Smooth muscle cell (in vitro differentiated cells): ENCODE measurements around the gene MMP24OS. TPM values are rescaled to one million over a fixed set of nuclear protein-coding genes. Genes with fewer than 3 reads are reported as not detected.
A peak's percentile ranks its signal among the peaks of the same experiment; 100 is the strongest.
"Not testable (repeated sequence)": the region's sequence is repeated elsewhere in the genome, so short reads cannot be mapped to it uniquely, and the experiment has no call there.

Experiments used
- DNase-seq: peaks from one replicate; lab custom pipeline; 2025; ENCODE audit not compliant: unreplicated experiment; lab: John Stamatoyannopoulos, UW
- H2AFZ ChIP-seq: fragments of 200-600 bp; sonication (generic); 2 replicates; pipeline ENCODE4 v1.6.0; 2016; ENCODE audit warnings: antibody characterized with exemption, low read depth, mild to moderate bottlenecking
- H3F3A ChIP-seq: fragments of 200-600 bp; sonication (generic); 2 replicates; pipeline ENCODE4 v1.6.0; 2017; ENCODE audit warnings: antibody characterized with exemption, low read depth
- H3K27ac ChIP-seq: fragments of 200-600 bp; sonication (generic); 2 replicates; pipeline ENCODE4 v1.5.1; 2016; ENCODE audit warnings: low read depth, mild to moderate bottlenecking
- H3K27me3 ChIP-seq: fragments of 200-600 bp; sonication (generic); 2 replicates; pipeline ENCODE4 v1.6.1; 2016; ENCODE audit warnings: low read depth, mild to moderate bottlenecking
- H3K36me3 ChIP-seq: fragments of 200-600 bp; sonication (generic); 2 replicates; pipeline ENCODE4 v1.5.1; 2016; ENCODE audit warnings: low read depth
- H3K4me1 ChIP-seq: fragments of 200-600 bp; sonication (generic); 2 replicates; pipeline ENCODE4 v1.5.1; 2016; ENCODE audit warnings: low read depth
- H3K4me2 ChIP-seq: fragments of 200-600 bp; sonication (generic); 2 replicates; pipeline ENCODE4 v1.6.0; 2016; ENCODE audit warnings: mild to moderate bottlenecking
- H3K4me3 ChIP-seq: fragments of 200-600 bp; sonication (generic); 2 replicates; pipeline ENCODE4 v1.5.1; 2016; ENCODE audit warnings: mild to moderate bottlenecking
- H3K79me2 ChIP-seq: fragments of 200-600 bp; sonication (generic); 2 replicates; pipeline ENCODE4 v1.6.0; 2016; ENCODE audit warnings: low read depth, mild to moderate bottlenecking
- H3K9ac ChIP-seq: fragments of 200-600 bp; sonication (generic); 2 replicates; pipeline ENCODE4 v1.6.0; 2016; ENCODE audit warnings: low read depth
- H3K9me3 ChIP-seq: fragments of 200-600 bp; sonication (generic); replicated peaks from 2 replicates; pipeline ENCODE4 v1.5.1; 2016; ENCODE audit warnings: low read depth
- H4K20me1 ChIP-seq: fragments of 200-600 bp; sonication (generic); 2 replicates; pipeline ENCODE4 v1.6.0; 2016; ENCODE audit warnings: low read depth
- WGBS: methylation state at CpG from one replicate; pipeline ENCODE4 v1.1.7; 2016; ENCODE audit warnings: low lambda C conversion rate; 5-methylcytosine and 5-hydroxymethylcytosine counted together
- polyA plus RNA-seq: library from polyadenylated mRNA; unstranded; fragments of >200 nt; fragmentation: Nextera tagmentation; extraction: Ambion mirVana; gene quantifications from 2 replicates; pipeline ENCODE4 v1.2.1, GENCODE V29; 2016
- total RNA-seq: library from RNA; depleted of rRNA; stranded (reverse); fragments of >200 nt; gene quantifications from 2 replicates; pipeline ENCODE4 v1.2.3, GENCODE V29; 2014
- TF ChIP-seq, protein P1 (sequence below): fragments of 200-600 bp; sonication (generic); IDR thresholded peaks from 2 replicates; pipeline ENCODE4 v1.5.1; 2017; ENCODE audit warnings: borderline replicate concordance, mild to moderate bottlenecking, antibody characterized with exemption; ENCODE audit not compliant: insufficient read depth, poor library complexity, severe bottlenecking

The MMP24OS gene
- total and polyA plus RNA-seq, 2 experiments from 2014 or later: 14.3 to 44.7 TPM

- 93% methylated on average over 5 of the region's 5 CpGs for WGBS
- no peaks in the 10 kb centered on the region for H3K36me3 ChIP-seq
- no peak overlapping the region for H2AFZ ChIP-seq
- peak overlapping the region; percentile 95 for H3K27ac ChIP-seq
- no peak overlapping the region for H3K4me3 ChIP-seq
- peaks cover 5% of the 10 kb centered on the region for H3F3A ChIP-seq
- peaks cover 17% of the 10 kb centered on the region for H3K4me1 ChIP-seq
- H3K9me3 ChIP-seq: no peaks in the 10 kb centered on the region
- TF ChIP-seq, protein P1, sequence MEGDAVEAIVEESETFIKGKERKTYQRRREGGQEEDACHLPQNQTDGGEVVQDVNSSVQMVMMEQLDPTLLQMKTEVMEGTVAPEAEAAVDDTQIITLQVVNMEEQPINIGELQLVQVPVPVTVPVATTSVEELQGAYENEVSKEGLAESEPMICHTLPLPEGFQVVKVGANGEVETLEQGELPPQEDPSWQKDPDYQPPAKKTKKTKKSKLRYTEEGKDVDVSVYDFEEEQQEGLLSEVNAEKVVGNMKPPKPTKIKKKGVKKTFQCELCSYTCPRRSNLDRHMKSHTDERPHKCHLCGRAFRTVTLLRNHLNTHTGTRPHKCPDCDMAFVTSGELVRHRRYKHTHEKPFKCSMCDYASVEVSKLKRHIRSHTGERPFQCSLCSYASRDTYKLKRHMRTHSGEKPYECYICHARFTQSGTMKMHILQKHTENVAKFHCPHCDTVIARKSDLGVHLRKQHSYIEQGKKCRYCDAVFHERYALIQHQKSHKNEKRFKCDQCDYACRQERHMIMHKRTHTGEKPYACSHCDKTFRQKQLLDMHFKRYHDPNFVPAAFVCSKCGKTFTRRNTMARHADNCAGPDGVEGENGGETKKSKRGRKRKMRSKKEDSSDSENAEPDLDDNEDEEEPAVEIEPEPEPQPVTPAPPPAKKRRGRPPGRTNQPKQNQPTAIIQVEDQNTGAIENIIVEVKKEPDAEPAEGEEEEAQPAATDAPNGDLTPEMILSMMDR: no peak
- H4K20me1 ChIP-seq: no peaks in the 10 kb centered on the region
- H3K9ac ChIP-seq: peak overlapping the region; percentile 14
- H3K4me2 ChIP-seq: no peak overlapping the region
- H3K79me2 ChIP-seq: no peaks in the 10 kb centered on the region
- DNase-seq: no peak
- H3K27me3 ChIP-seq: no peaks in the 10 kb centered on the region
These were observed 39.7 kb upstream of the MMP24OS start for GRCh38 chr20:35317416-35318210.

DNA sequence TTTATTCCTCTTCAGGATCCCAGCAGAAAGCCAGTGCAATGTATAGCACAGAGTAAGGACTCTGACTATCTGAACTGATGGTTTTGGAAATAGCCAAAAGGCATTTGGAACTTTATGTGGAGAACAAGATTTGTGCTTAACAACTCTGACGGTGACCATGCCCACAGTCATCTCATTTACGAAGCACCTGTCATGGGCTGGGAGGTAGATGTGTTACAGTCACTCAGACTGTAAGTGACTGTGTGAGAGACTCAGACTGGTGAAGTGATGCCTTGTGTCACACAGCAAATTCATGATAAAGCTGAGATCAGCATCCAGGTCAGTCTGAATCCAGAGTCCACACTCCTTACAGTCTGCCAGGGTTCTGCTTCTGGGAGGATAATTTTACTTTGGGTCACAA, 38.2 kb upstream of the MMP24OS start:
- Histone ChIP-seq H2AFZ (no peak overlapping the region), H3K4me3 (no peak overlapping the region), H3K27me3 (no peaks in the 10 kb centered on the region), H3F3A (peaks cover 5% of the 10 kb centered on the region), H3K4me1 (peaks cover 24% of the 10 kb centered on the region), H3K4me2 (no peak overlapping the region), H3K9ac (no peak overlapping the region), H3K9me3 (no peaks in the 10 kb centered on the region), H3K36me3 (no peaks in the 10 kb centered on the region), H4K20me1 (no peaks in the 10 kb centered on the region), H3K79me2 (no peaks in the 10 kb centered on the region), H3K27ac (no peak overlapping the region)
- TF ChIP-seq, protein P1: no peak
- no peak for DNase-seq
- 75% methylated on average over 2 of the region's 2 CpGs for WGBS

GRCh38 chr20:35315632-35316020, 37.7 kb upstream of the MMP24OS start:
- H3K9me3 ChIP-seq, H4K20me1 ChIP-seq, H3K4me2 ChIP-seq, H3K79me2 ChIP-seq, H3K27me3 ChIP-seq, H3K36me3 ChIP-seq, DNase-seq, H2AFZ ChIP-seq, H3K4me3 ChIP-seq, H3K27ac ChIP-seq, H3F3A ChIP-seq, H3K9ac ChIP-seq: not testable (repeated sequence)
- H3K4me1 ChIP-seq: peaks cover 19% of the 10 kb centered on the region
- 100% methylated on average over 7 of the region's 7 CpGs for WGBS

GRCh38 chr20:35314816-35315631, 37.1 kb upstream of the MMP24OS start:
- H3K9me3 ChIP-seq: no peaks in the 10 kb centered on the region
- H3K4me1 ChIP-seq: peaks cover 13% of the 10 kb centered on the region
- H3K27ac ChIP-seq: no peak overlapping the region
- no peaks in the 10 kb centered on the region for H3K36me3 ChIP-seq
- H4K20me1 ChIP-seq: no peaks in the 10 kb centered on the region
- H3F3A ChIP-seq: peaks cover 5% of the 10 kb centered on the region
- H3K79me2 ChIP-seq: no peaks in the 10 kb centered on the region
- no peaks in the 10 kb centered on the region for H3K27me3 ChIP-seq
- 82% methylated on average over 3 of the region's 3 CpGs for WGBS
- TF ChIP-seq, protein P1: no peak
- no peak overlapping the region for H3K4me3 ChIP-seq
- no peak overlapping the region for H3K9ac ChIP-seq
- no peak overlapping the region for H3K4me2 ChIP-seq
- no peak overlapping the region for H2AFZ ChIP-seq
- DNase-seq: no peak
